SH-SY5Y (cell line): ENCODE measurements around the gene KLHL12.
A peak's percentile ranks its signal among the peaks of the same experiment; 100 is the strongest.

Source experiments
- GATA2 ChIP-seq: IDR thresholded peaks from 2 replicates; pipeline ENCODE4 v1.6.1; 2011; ENCODE audit warnings: mild to moderate bottlenecking, low read depth, low read length
- GATA3 ChIP-seq: IDR thresholded peaks from 2 replicates; pipeline ENCODE4 v1.6.1; 2011; ENCODE audit warnings: low read depth, mild to moderate bottlenecking, low read length, moderate library complexity

- TF ChIP-seq GATA2 (peak; percentile 28), GATA3 (no peak)
Observed at GRCh38 chr1:202958544-202959275, 31.7 kb upstream of the KLHL12 start.
